PC-9 (cell line): ENCODE measurements around the gene SREBF2. TPM values are rescaled to one million over a fixed set of nuclear protein-coding genes. Genes with fewer than 3 reads are reported as not detected.

Experiments used
- BruUV-seq: library from RNA; stranded (reverse); fragments of 400-500 nt; replicated peaks from 2 replicates; lab custom pipeline; 2021; lab: Mats Ljungman, UMichigan
- CTCF ChIA-PET: fragments of 300-600 bp; sonication (Branson Sonifier 250); formaldehyde crosslinking; loops from one replicate; lab custom pipeline; 2022; ENCODE audit warnings: antibody characterized with exemption; lab: Charles Lee
- POLR2A ChIA-PET: fragments of 300-600 bp; sonication (Branson Sonifier 250); formaldehyde crosslinking; loops from one replicate; lab custom pipeline; 2022; ENCODE audit warnings: antibody characterized with exemption; ENCODE audit not compliant: unreplicated experiment; lab: Charles Lee
- DNase-seq, 2 experiments: peaks; one replicate each; pipeline versions ENCODE4 v3.0.0 to v3.0.0-alpha.2; 2015 to 2022; ENCODE audit warnings: mixed read lengths in 1 of 2
- H2AFZ ChIP-seq: fragments of 200-600 bp; sonication (generic); 2 replicates; pipeline ENCODE4 v1.8.1; 2017; ENCODE audit warnings: antibody characterized with exemption
- H3F3A ChIP-seq: fragments of 200-600 bp; sonication (generic); 2 replicates; pipeline ENCODE4 v1.8.1; 2017; ENCODE audit warnings: antibody characterized with exemption, mild to moderate bottlenecking, low read depth; ENCODE audit not compliant: insufficient read depth
- H3K27ac ChIP-seq: fragments of 200-600 bp; sonication (generic); 2 replicates; pipeline ENCODE4 v1.6.1; 2016; ENCODE audit warnings: mixed run types
- H3K27me3 ChIP-seq: fragments of 200-600 bp; sonication (generic); 2 replicates; pipeline ENCODE4 v1.6.1; 2016; ENCODE audit warnings: low read depth, mixed run types; ENCODE audit not compliant: insufficient read depth
- H3K36me3 ChIP-seq: fragments of 200-600 bp; sonication (generic); 2 replicates; pipeline ENCODE4 v1.6.1; 2016; ENCODE audit warnings: low read depth, mixed run types
- H3K4me1 ChIP-seq: fragments of 200-600 bp; sonication (generic); replicated peaks from 2 replicates; pipeline ENCODE4 v1.6.1; 2016; ENCODE audit warnings: mixed run types; ENCODE audit not compliant: insufficient read depth
- H3K4me2 ChIP-seq: fragments of 200-600 bp; sonication (generic); 2 replicates; pipeline ENCODE4 v1.6.1; 2017; ENCODE audit warnings: mixed run types
- H3K4me3 ChIP-seq: fragments of 200-600 bp; sonication (generic); 2 replicates; pipeline ENCODE4 v1.6.1; 2016; ENCODE audit warnings: mixed run types
- H3K79me2 ChIP-seq: fragments of 200-600 bp; sonication (generic); 2 replicates; pipeline ENCODE4 v1.6.1; 2017; ENCODE audit warnings: low read depth, mixed run types
- H3K9me2 ChIP-seq: fragments of 200-600 bp; sonication (generic); 2 replicates; pipeline ENCODE4 v1.8.1; 2017; ENCODE audit warnings: mild to moderate bottlenecking; ENCODE audit not compliant: insufficient read depth
- H3K9me3 ChIP-seq: fragments of 200-600 bp; sonication (generic); 2 replicates; pipeline ENCODE4 v1.8.1; 2016; ENCODE audit warnings: low read depth; ENCODE audit not compliant: insufficient read depth
- H4K20me1 ChIP-seq: fragments of 200-600 bp; sonication (generic); 2 replicates; pipeline ENCODE4 v1.8.1; 2017; ENCODE audit not compliant: insufficient read depth
- CTCF ChIP-seq: fragments of 200-600 bp; sonication (generic); conservative IDR thresholded peaks from 2 replicates; pipeline ENCODE4 v1.6.1; 2017; ENCODE audit warnings: mixed run types, antibody characterized with exemption, mild to moderate bottlenecking, moderate library complexity
- EZH2 ChIP-seq: fragments of 200-600 bp; sonication (generic); IDR thresholded peaks from 2 replicates; pipeline ENCODE4 v1.8.0; 2017; ENCODE audit warnings: antibody characterized with exemption, low read depth
- intact Hi-C: fragments of 100-400 bp; cut with micrococcal nuclease; formaldehyde crosslinking; loops from one replicate; pipeline ENCODE4 v1.10.0; 2022; ENCODE audit not compliant: unreplicated experiment
- total RNA-seq: library from RNA; stranded (reverse); gene quantifications from 2 replicates; pipeline ENCODE4 v1.2.3, GENCODE V29; 2021

SREBF2 gene
- total RNA-seq, 1 experiment from 2014 or later, result 196 TPM

- ChIA-PET CTCF (no interaction called here), POLR2A (interaction anchor here (0.5 to 0.6 kb wide), 2 partner anchors 219 to 1174 kb away, joined by 3 to 4 read pairs; no protein-coding TSS in a partner anchor)
- intact Hi-C loops, result no loop called here
- no TSS peak for BruUV-seq
- no peaks in the 10 kb centered on the region for H3K9me3 ChIP-seq
- peaks cover 7% of the 10 kb centered on the region for H3K4me1 ChIP-seq
- H3K36me3 ChIP-seq, result no peaks in the 10 kb centered on the region
- peaks cover 9% of the 10 kb centered on the region; the same call in 1 of the 2 replicates for H3K27me3 ChIP-seq
- DNase-seq, result no peak
- H2AFZ ChIP-seq, result no peak overlapping the region
- H4K20me1 ChIP-seq, result no peaks in the 10 kb centered on the region
- H3K79me2 ChIP-seq, result no peaks in the 10 kb centered on the region
- no peak overlapping the region for H3K27ac ChIP-seq
- H3K4me3 ChIP-seq, result no peak overlapping the region
- no peak for TF ChIP-seq EZH2
- TF ChIP-seq CTCF, result no peak
- peaks cover 32% of the 10 kb centered on the region; the same call in 1 of the 2 replicates for H3F3A ChIP-seq
- no peaks in the 10 kb centered on the region for H3K9me2 ChIP-seq
- H3K4me2 ChIP-seq, result no peak overlapping the region
Measured at GRCh38 chr22:41917375-41917902, 84.5 kb downstream of the SREBF2 start.

- H3K79me2 ChIP-seq, result no peaks in the 10 kb centered on the region
- intact Hi-C loops, result no loop called here
- H3K36me3 ChIP-seq, result no peaks in the 10 kb centered on the region
- H3F3A ChIP-seq, result peaks cover 32% of the 10 kb centered on the region; the same call in 1 of the 2 replicates
- no peaks in the 10 kb centered on the region for H3K9me2 ChIP-seq
- no TSS peak for BruUV-seq
- H3K4me2 ChIP-seq, result peak overlapping the region; percentile 27
- H2AFZ ChIP-seq, result no peak overlapping the region
- H3K27ac ChIP-seq, result no peak overlapping the region
- no peaks in the 10 kb centered on the region for H4K20me1 ChIP-seq
- CTCF ChIA-PET, result no interaction called here
- TF ChIP-seq CTCF, result no peak
- no peak for TF ChIP-seq EZH2
- peaks cover 7% of the 10 kb centered on the region for H3K4me1 ChIP-seq
- POLR2A ChIA-PET, result interaction anchor here (0.5 to 0.6 kb wide), 2 partner anchors 220 to 1173 kb away, joined by 3 to 4 read pairs; no protein-coding TSS in a partner anchor
- H3K27me3 ChIP-seq, result peaks cover 9% of the 10 kb centered on the region; the same call in 1 of the 2 replicates
- no peaks in the 10 kb centered on the region for H3K9me3 ChIP-seq
- DNase-seq, result peak; percentile 44 to 50
- no peak overlapping the region for H3K4me3 ChIP-seq
Measured at GRCh38 chr22:41917903-41918791, 85.2 kb downstream of the SREBF2 start.

DNA sequence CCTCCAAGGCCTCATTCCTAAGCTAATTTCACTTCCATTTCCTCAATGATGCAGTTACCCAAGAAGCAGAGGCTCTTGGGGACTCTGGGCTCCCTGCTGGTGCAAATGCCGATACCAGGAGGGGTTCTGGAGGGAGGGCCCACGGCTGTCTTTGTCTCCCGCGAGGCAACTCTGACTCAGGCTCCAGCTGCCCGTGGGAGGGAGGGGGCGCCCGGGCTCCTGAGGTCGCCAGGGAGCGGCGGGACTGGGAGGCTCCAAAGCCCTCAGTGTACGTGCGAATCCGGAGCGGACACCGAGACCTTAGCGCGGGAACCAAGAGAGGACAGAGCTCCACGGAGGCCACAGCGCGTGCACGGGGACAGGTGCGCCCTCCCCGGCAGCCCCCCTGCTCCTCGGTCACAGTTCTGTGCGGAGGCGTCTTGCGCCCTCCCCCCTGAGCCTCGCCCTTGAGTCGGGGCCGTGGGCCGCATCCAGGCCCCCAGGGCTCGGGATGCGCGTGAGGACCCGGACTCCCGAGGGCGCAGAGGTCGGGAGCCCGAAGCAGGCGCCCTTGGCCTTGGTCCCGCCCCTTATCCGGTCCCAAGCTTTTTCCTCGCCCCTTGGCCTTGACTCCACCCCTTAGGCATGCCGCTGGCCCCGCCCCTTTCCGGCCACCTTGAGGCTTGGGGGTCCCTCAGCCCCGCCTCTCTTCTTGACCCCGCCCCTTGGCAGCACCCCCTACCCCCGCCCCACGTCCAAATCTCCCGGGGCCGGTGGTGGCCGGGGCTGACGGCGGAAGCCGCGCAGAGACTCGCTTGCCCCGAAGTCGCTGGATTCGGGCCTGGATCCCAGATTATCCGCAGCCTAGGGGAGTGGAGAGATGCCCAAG, 86.7 kb downstream of the SREBF2 start:
- Histone ChIP-seq H2AFZ (no peak overlapping the region), H3K9me2 (no peaks in the 10 kb centered on the region), H3K4me1 (peaks cover 7% of the 10 kb centered on the region), H3K9me3 (no peaks in the 10 kb centered on the region), H4K20me1 (no peaks in the 10 kb centered on the region), H3K79me2 (no peaks in the 10 kb centered on the region), H3F3A (peaks cover 32% of the 10 kb centered on the region; the same call in 1 of the 2 replicates), H3K36me3 (no peaks in the 10 kb centered on the region), H3K4me3 (no peak overlapping the region; the same call in 1 of the 2 replicates), H3K27me3 (peaks cover 9% of the 10 kb centered on the region; the same call in 1 of the 2 replicates), H3K4me2 (peak overlapping the region; percentile 37), H3K27ac (no peak overlapping the region)
- intact Hi-C loops, result no loop called here
- TF ChIP-seq EZH2, result no peak
- TF ChIP-seq CTCF, result no peak
- peak in 1 of 2 experiments; percentile 38 for DNase-seq
- CTCF ChIA-PET, result interaction anchor here (0.6 kb wide), 1 partner anchor 488 kb away, joined by 3 read pairs; no protein-coding TSS in a partner anchor
- BruUV-seq, result no TSS peak
- POLR2A ChIA-PET, result interaction anchor here (0.6 kb wide), 1 partner anchor 1028 kb away, joined by 3 read pairs; no protein-coding TSS in a partner anchor
